WTC11 (cell line): ENCODE results near the gene CD48. TPM values are rescaled to one million over a fixed set of nuclear protein-coding genes. Genes with fewer than 3 reads are reported as not detected.

ENCODE experiments used
- ATAC-seq: fragments of 200-7000 bp; cut with Tn5 transposase; 2 replicates; pipeline ENCODE4 v1.10.0; 2021; ENCODE audit warnings: mild to moderate bottlenecking, moderate library complexity
- CTCF ChIA-PET: fragments of 300-600 bp; sonication (Branson Sonifier 250); formaldehyde crosslinking; loops from one replicate; lab custom pipeline; 2021; ENCODE audit warnings: antibody characterized with exemption; lab: Charles Lee
- POLR2A ChIA-PET: fragments of 350-600 bp; sonication (Branson Sonifier 250); formaldehyde crosslinking; loops from one replicate; lab custom pipeline; 2021; ENCODE audit warnings: antibody characterized with exemption; lab: Charles Lee
- DNase-seq: peaks from one replicate; pipeline ENCODE4 v3.0.0; 2021; ENCODE audit warnings: low spot score
- H3K27ac Mint-ChIP-seq: 2 replicates; pipeline ENCODE4 v1.8.0; 2021; ENCODE audit warnings: mixed read lengths
- H3K27me3 Mint-ChIP-seq: 2 replicates; pipeline ENCODE4 v1.8.0; 2021; ENCODE audit warnings: low read depth, mild to moderate bottlenecking, moderate library complexity, mixed read lengths
- H3K36me3 Mint-ChIP-seq: 2 replicates; pipeline ENCODE4 v1.8.0; 2021; ENCODE audit warnings: mixed read lengths
- H3K4me1 Mint-ChIP-seq: 2 replicates; pipeline ENCODE4 v1.8.0; 2022; ENCODE audit warnings: mixed read lengths
- H3K4me3 Mint-ChIP-seq: 2 replicates; pipeline ENCODE4 v1.8.0; 2021; ENCODE audit warnings: mild to moderate bottlenecking, moderate library complexity, mixed read lengths
- H3K9me3 Mint-ChIP-seq: 2 replicates; pipeline ENCODE4 v1.8.0; 2021; ENCODE audit warnings: mixed read lengths
- CTCF ChIP-seq: fragments of 200-600 bp; IDR thresholded peaks from 2 replicates; pipeline ENCODE4 v1.8.0; 2022; ENCODE audit warnings: antibody characterized with exemption
- E2F1 ChIP-seq: sonication (generic); formaldehyde crosslinking; IDR thresholded peaks from 2 replicates; pipeline ENCODE4 v1.8.0; 2022; ENCODE audit warnings: mild to moderate bottlenecking, missing genetic modification reagents
- E2F4 ChIP-seq: sonication (generic); formaldehyde crosslinking; IDR thresholded peaks from 2 replicates; pipeline ENCODE4 v1.8.1; 2022; ENCODE audit warnings: low read depth, mild to moderate bottlenecking, moderate library complexity, missing genetic modification reagents, borderline replicate concordance
- ERG ChIP-seq: fragments of 250-450 bp; sonication (Bioruptor Pico); IDR thresholded peaks from 2 replicates; pipeline ENCODE4 v1.8.0; 2021; ENCODE audit warnings: mild to moderate bottlenecking
- HMGA2 ChIP-seq: fragments of 250-450 bp; sonication (Bioruptor Pico); IDR thresholded peaks from 2 replicates; pipeline ENCODE4 v1.4.0; 2021; ENCODE audit warnings: mild to moderate bottlenecking, moderate library complexity
- JAZF1 ChIP-seq: fragments of 250-450 bp; sonication (Bioruptor Pico); IDR thresholded peaks from 2 replicates; pipeline ENCODE4 v1.9.0; 2021; ENCODE audit warnings: moderate library complexity, mild to moderate bottlenecking, inconsistent platforms
- JUN ChIP-seq: sonication (generic); formaldehyde crosslinking; IDR thresholded peaks from 2 replicates; pipeline ENCODE4 v1.8.0; 2023; ENCODE audit warnings: mild to moderate bottlenecking, missing genetic modification reagents
- NR1H2 ChIP-seq: sonication (generic); formaldehyde crosslinking; IDR thresholded peaks from 2 replicates; pipeline ENCODE4 v1.9.0; 2021; ENCODE audit warnings: mild to moderate bottlenecking, moderate library complexity, missing genetic modification reagents
- PREB ChIP-seq: sonication (generic); formaldehyde crosslinking; IDR thresholded peaks from 2 replicates; pipeline ENCODE4 v1.8.1; 2022; ENCODE audit warnings: mild to moderate bottlenecking, missing genetic modification reagents, moderate library complexity, borderline replicate concordance
- RORB ChIP-seq: fragments of 250-450 bp; sonication (Bioruptor Pico); IDR thresholded peaks from 2 replicates; pipeline ENCODE4 v1.9.0; 2021; ENCODE audit warnings: mild to moderate bottlenecking
- SOX15 ChIP-seq: fragments of 250-450 bp; sonication (Bioruptor Pico); IDR thresholded peaks from 2 replicates; pipeline ENCODE4 v1.9.0; 2021; ENCODE audit warnings: mild to moderate bottlenecking
- total RNA-seq: library from RNA; stranded (reverse); gene quantifications from 3 replicates; pipeline ENCODE4 v1.2.3, GENCODE V29; 2021
- TF ChIP-seq, protein P1 (sequence below): sonication (generic); formaldehyde crosslinking; IDR thresholded peaks from 2 replicates; pipeline ENCODE4 v1.8.0; 2023; ENCODE audit warnings: mild to moderate bottlenecking, missing genetic modification reagents
- TF ChIP-seq, protein P2 (sequence below): fragments of 250-450 bp; sonication (Bioruptor Pico); conservative IDR thresholded peaks from 2 replicates; pipeline ENCODE4 v1.9.0; 2021; ENCODE audit warnings: mild to moderate bottlenecking
- TF ChIP-seq, protein P3 (sequence below): sonication (generic); formaldehyde crosslinking; IDR thresholded peaks from 2 replicates; pipeline ENCODE4 v1.8.1; 2022; ENCODE audit warnings: low read depth, missing genetic modification reagents, borderline replicate concordance
- TF ChIP-seq, protein P4 (sequence below): fragments of 250-450 bp; sonication (Bioruptor Pico); IDR thresholded peaks from 2 replicates; pipeline ENCODE4 v1.9.0; 2021; ENCODE audit warnings: mild to moderate bottlenecking, borderline replicate concordance

The CD48 gene
- total RNA-seq, 1 experiment from 2014 or later, result 0.66 TPM

DNA sequence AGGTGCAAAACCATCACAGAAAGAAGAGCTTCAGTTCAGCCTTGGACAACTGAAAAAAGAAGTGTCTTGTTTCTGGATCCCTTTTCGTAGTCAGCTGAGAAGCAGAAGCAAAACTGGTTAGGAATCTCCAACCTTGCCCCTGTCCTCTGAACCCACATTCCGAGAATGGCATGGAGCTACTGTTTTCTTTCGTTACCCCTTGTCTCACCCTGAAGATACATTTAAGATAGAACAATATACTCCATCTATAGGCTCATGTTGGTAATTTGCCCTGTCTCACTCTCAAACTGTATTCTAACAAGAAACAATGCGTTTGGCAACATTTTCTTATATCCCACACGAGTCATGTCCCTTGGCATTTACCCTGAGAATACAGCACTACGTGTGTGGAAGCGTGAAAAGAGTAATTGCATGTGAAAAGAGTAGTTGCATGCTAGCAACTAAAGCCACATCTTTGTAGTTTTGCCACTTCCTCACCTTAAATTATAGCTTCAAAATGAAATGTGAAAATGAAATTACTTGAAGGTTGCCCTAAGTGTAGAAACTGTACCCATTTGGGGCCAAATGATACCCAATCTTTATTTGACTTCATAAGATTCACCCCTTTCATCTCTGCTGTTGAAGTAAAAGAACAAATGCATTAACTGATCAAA is 32.7 kb upstream of the CD48 start (continued):
- TF ChIP-seq, protein P1, sequence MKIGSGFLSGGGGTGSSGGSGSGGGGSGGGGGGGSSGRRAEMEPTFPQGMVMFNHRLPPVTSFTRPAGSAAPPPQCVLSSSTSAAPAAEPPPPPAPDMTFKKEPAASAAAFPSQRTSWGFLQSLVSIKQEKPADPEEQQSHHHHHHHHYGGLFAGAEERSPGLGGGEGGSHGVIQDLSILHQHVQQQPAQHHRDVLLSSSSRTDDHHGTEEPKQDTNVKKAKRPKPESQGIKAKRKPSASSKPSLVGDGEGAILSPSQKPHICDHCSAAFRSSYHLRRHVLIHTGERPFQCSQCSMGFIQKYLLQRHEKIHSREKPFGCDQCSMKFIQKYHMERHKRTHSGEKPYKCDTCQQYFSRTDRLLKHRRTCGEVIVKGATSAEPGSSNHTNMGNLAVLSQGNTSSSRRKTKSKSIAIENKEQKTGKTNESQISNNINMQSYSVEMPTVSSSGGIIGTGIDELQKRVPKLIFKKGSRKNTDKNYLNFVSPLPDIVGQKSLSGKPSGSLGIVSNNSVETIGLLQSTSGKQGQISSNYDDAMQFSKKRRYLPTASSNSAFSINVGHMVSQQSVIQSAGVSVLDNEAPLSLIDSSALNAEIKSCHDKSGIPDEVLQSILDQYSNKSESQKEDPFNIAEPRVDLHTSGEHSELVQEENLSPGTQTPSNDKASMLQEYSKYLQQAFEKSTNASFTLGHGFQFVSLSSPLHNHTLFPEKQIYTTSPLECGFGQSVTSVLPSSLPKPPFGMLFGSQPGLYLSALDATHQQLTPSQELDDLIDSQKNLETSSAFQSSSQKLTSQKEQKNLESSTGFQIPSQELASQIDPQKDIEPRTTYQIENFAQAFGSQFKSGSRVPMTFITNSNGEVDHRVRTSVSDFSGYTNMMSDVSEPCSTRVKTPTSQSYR (CRISPR knock-in tag), result no peak
- TF ChIP-seq JAZF1 (CRISPR knock-in tag), result no peak
- TF ChIP-seq PREB, result no peak
- TF ChIP-seq, all 79 proteins: peak for 0

DNA sequence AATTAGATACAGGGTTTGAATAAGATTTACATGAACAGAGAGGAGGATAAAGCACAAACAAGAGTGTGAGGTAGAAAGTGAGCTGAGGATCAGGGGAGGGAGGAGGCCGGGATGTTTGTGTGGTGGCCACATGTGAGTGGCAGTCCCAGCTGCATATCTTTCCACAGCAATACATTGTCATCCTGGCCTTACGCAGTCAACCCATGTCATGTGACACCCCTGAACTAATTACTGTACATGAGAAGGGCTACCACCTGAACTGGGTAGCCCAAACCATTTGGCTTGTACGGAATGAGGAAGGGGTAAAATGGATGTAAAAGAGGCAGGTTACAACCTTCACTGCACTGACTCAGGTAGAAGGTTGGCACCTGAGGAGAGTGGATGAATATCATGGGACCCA is 31.6 kb upstream of the CD48 start:
- CTCF ChIA-PET, result no interaction called here
- TF ChIP-seq, protein P2, sequence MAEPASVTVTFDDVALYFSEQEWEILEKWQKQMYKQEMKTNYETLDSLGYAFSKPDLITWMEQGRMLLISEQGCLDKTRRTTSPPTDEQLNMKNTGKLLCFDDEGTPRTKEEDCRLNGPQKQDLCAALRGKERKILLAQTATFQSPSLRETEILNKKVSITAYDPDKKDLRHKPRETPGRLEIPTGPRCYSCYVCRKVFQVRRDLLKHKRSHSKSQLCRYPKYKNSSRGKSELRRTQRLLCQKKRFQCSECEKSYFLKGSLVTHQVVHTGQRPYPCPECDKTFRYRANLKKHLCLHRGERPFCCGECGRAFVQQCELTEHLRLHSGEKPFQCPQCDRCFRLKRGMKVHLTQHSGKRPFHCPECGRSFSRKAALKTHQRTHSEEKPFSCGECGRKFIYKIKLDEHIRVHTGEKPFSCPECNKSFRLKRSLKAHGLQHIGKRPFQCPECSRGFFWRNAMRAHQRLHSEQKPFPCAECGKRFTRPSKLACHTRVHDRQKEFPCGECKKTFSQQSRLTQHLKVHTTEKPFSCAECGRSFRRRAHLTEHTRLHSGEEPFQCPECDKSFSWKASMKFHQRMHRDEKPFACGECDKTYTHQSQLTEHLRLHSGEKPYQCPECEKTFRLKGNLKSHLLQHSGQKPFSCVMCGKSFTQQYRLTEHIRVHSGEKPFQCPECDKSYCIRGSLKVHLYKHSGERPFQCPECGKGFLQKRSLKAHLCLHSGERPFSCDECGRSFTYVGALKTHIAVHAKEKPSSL (CRISPR knock-in tag), result no peak
- TF ChIP-seq JAZF1 (CRISPR knock-in tag) (no peak), JUN (no peak), PREB (no peak), CTCF (no peak), E2F1 (CRISPR knock-in tag) (no peak), SOX15 (CRISPR knock-in tag) (no peak), RORB (CRISPR knock-in tag) (no peak), HMGA2 (CRISPR knock-in tag) (no peak), ERG (CRISPR knock-in tag) (no peak), NR1H2 (CRISPR knock-in tag) (no peak), E2F4 (CRISPR knock-in tag) (no peak)
- TF ChIP-seq, protein P3, sequence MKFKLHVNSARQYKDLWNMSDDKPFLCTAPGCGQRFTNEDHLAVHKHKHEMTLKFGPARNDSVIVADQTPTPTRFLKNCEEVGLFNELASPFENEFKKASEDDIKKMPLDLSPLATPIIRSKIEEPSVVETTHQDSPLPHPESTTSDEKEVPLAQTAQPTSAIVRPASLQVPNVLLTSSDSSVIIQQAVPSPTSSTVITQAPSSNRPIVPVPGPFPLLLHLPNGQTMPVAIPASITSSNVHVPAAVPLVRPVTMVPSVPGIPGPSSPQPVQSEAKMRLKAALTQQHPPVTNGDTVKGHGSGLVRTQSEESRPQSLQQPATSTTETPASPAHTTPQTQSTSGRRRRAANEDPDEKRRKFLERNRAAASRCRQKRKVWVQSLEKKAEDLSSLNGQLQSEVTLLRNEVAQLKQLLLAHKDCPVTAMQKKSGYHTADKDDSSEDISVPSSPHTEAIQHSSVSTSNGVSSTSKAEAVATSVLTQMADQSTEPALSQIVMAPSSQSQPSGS (CRISPR knock-in tag), result no peak
- TF ChIP-seq, protein P4, sequence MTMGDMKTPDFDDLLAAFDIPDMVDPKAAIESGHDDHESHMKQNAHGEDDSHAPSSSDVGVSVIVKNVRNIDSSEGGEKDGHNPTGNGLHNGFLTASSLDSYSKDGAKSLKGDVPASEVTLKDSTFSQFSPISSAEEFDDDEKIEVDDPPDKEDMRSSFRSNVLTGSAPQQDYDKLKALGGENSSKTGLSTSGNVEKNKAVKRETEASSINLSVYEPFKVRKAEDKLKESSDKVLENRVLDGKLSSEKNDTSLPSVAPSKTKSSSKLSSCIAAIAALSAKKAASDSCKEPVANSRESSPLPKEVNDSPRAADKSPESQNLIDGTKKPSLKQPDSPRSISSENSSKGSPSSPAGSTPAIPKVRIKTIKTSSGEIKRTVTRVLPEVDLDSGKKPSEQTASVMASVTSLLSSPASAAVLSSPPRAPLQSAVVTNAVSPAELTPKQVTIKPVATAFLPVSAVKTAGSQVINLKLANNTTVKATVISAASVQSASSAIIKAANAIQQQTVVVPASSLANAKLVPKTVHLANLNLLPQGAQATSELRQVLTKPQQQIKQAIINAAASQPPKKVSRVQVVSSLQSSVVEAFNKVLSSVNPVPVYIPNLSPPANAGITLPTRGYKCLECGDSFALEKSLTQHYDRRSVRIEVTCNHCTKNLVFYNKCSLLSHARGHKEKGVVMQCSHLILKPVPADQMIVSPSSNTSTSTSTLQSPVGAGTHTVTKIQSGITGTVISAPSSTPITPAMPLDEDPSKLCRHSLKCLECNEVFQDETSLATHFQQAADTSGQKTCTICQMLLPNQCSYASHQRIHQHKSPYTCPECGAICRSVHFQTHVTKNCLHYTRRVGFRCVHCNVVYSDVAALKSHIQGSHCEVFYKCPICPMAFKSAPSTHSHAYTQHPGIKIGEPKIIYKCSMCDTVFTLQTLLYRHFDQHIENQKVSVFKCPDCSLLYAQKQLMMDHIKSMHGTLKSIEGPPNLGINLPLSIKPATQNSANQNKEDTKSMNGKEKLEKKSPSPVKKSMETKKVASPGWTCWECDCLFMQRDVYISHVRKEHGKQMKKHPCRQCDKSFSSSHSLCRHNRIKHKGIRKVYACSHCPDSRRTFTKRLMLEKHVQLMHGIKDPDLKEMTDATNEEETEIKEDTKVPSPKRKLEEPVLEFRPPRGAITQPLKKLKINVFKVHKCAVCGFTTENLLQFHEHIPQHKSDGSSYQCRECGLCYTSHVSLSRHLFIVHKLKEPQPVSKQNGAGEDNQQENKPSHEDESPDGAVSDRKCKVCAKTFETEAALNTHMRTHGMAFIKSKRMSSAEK, result no peak

More for the DNA sequence above, 31.6 kb upstream of the CD48 start:
- no peaks in the 10 kb centered on the region for H3K36me3 Mint-ChIP-seq
- no peak overlapping the region for H3K4me3 Mint-ChIP-seq
- POLR2A ChIA-PET, result no interaction called here
- ATAC-seq (no peak), DNase-seq (no peak)
- 0 out of 2 replicates have a peak, but pooled peaks cover under 1% of the 10 kb centered on the region for H3K9me3 Mint-ChIP-seq
- peaks cover 31% of the 10 kb centered on the region for H3K4me1 Mint-ChIP-seq
- no peak overlapping the region for H3K27ac Mint-ChIP-seq
- no peaks in the 10 kb centered on the region for H3K27me3 Mint-ChIP-seq
